Posterior cingulate gyrus (tissue), 11 donors: ENCODE measurements around the gene GAP43.

ENCODE experiments used
- DNase-seq, 10 donors: peaks; one replicate each; pipeline versions ENCODE4 v3.0.0 to v3.0.0-alpha.2; 2020 to 2021; ENCODE audit warnings: mixed read lengths in 3 of 10
- intact Hi-C: fragments of 100-400 bp; cut with DNase I; formaldehyde crosslinking; loops from one replicate; pipeline ENCODE4 v1.15.1; 2023

Gene GAP43

GRCh38 chr3:115626721-115627120 lies 3.4 kb downstream of the GAP43 start:
- intact Hi-C loops, result no loop called here
- no peak for DNase-seq

- DNase-seq, result no peak
- intact Hi-C loops, result no loop called here
Measured at GRCh38 chr3:115627180-115628074, 4.1 kb downstream of the GAP43 start.

GRCh38 chr3:115628075-115628412 lies 4.7 kb downstream of the GAP43 start:
- intact Hi-C loops, result no loop called here
- no peak for DNase-seq

GRCh38 chr3:115630850-115631249 lies 7.5 kb downstream of the GAP43 start:
- intact Hi-C loops, result no loop called here
- no peak for DNase-seq

- intact Hi-C loops, result no loop called here
- DNase-seq, result no peak
Measured at GRCh38 chr3:115632026-115632425, 8.7 kb downstream of the GAP43 start.

GRCh38 chr3:115633467-115633866 lies 10.2 kb downstream of the GAP43 start:
- intact Hi-C loops, result no loop called here
- DNase-seq, result no peak

- intact Hi-C loops, result no loop called here
Measured at GRCh38 chr3:115634052-115634451, 10.7 kb downstream of the GAP43 start.

GRCh38 chr3:115635406-115635805 lies 12.1 kb downstream of the GAP43 start:
- DNase-seq, result no peak
- intact Hi-C loops, result no loop called here

More at GRCh38 chr3:115634052-115634451, 10.7 kb downstream of the GAP43 start:
- no peak for DNase-seq

- intact Hi-C loops, result no loop called here
- no peak for DNase-seq
Measured at GRCh38 chr3:115638241-115638640, 14.9 kb downstream of the GAP43 start.

GRCh38 chr3:115638991-115639390 lies 15.7 kb downstream of the GAP43 start:
- intact Hi-C loops, result no loop called here
- no peak for DNase-seq

GRCh38 chr3:115644391-115644790 lies 21.1 kb downstream of the GAP43 start:
- intact Hi-C loops, result no loop called here

GRCh38 chr3:115646027-115646690 lies 22.8 kb downstream of the GAP43 start:
- DNase-seq, result no peak

More at GRCh38 chr3:115644391-115644790, 21.1 kb downstream of the GAP43 start:
- DNase-seq, result no peak

GRCh38 chr3:115648559-115648958 lies 25.2 kb downstream of the GAP43 start:
- no peak for DNase-seq
- intact Hi-C loops, result no loop called here

More at GRCh38 chr3:115646027-115646690, 22.8 kb downstream of the GAP43 start:
- intact Hi-C loops, result no loop called here

- intact Hi-C loops, result no loop called here
- DNase-seq, result no peak
Measured at GRCh38 chr3:115651087-115651486, 27.8 kb downstream of the GAP43 start.

GRCh38 chr3:115651599-115651998 lies 28.3 kb downstream of the GAP43 start:
- DNase-seq, result no peak
- intact Hi-C loops, result no loop called here

GRCh38 chr3:115652738-115653137 lies 29.4 kb downstream of the GAP43 start:
- DNase-seq, result no peak
- intact Hi-C loops, result no loop called here

- no peak for DNase-seq
- intact Hi-C loops, result no loop called here
Measured at GRCh38 chr3:115655761-115656282, 32.5 kb downstream of the GAP43 start.

GRCh38 chr3:115657168-115657567 lies 33.9 kb downstream of the GAP43 start:
- DNase-seq, result no peak
- intact Hi-C loops, result no loop called here

- no peak for DNase-seq
- intact Hi-C loops, result no loop called here
Measured at GRCh38 chr3:115658032-115658336, 34.7 kb downstream of the GAP43 start.

- peak; percentile 46 to 95 (median 68) for DNase-seq
Measured at GRCh38 chr3:115658337-115659181, 35.2 kb downstream of the GAP43 start.

More at GRCh38 chr3:115658337-115659181, 35.2 kb downstream of the GAP43 start:
- intact Hi-C loops, result no loop called here
